ENCODE data around the gene MMP24. TPM values are rescaled to one million over a fixed set of nuclear protein-coding genes. Genes with fewer than 3 reads are reported as not detected.

MMP24 gene
- total RNA-seq, 1 donor from 2014 or later: 1.9 TPM

DNA sequence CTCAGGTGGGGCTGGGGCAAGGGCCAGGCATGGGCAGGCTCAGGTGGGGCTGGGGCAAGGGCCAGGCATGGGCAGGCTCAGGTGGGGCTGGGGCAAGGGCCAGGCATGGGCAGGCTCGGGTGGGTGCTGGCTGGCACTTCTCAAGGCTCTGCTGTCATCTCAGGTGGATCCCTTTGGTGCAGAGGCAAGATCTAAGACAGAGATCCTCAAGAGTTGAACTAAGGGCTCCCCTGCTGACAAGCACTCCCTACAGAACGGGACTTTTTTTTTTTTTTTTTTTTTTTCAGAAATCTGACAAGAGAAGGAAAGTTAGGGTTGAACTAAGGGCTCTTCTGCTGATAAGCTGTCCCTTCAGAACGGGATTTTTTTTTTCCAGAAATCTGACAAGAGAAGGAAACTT, 26.5 kb downstream of the MMP24 start:
- Histone ChIP-seq H3K4me3 (no peak overlapping the region), H3K27me3 (no peaks in the 10 kb centered on the region), H3K9me3 (ENCODE audit: low read depth) (no peaks in the 10 kb centered on the region), H4K20me1 (ENCODE audit: low read depth) (no peaks in the 10 kb centered on the region), H3K4me2 (no peak overlapping the region), H3K27ac (no peak overlapping the region), H3K9ac (no peak overlapping the region), H3F3A (ENCODE audit: low read depth) (no peaks in the 10 kb centered on the region), H3K4me1 (peaks cover 3% of the 10 kb centered on the region), H3K36me3 (no peaks in the 10 kb centered on the region), H3K79me2 (ENCODE audit: low read depth) (no peaks in the 10 kb centered on the region), H2AFZ (replicated peaks) (no peak overlapping the region)
- TF ChIP-seq, protein P1, sequence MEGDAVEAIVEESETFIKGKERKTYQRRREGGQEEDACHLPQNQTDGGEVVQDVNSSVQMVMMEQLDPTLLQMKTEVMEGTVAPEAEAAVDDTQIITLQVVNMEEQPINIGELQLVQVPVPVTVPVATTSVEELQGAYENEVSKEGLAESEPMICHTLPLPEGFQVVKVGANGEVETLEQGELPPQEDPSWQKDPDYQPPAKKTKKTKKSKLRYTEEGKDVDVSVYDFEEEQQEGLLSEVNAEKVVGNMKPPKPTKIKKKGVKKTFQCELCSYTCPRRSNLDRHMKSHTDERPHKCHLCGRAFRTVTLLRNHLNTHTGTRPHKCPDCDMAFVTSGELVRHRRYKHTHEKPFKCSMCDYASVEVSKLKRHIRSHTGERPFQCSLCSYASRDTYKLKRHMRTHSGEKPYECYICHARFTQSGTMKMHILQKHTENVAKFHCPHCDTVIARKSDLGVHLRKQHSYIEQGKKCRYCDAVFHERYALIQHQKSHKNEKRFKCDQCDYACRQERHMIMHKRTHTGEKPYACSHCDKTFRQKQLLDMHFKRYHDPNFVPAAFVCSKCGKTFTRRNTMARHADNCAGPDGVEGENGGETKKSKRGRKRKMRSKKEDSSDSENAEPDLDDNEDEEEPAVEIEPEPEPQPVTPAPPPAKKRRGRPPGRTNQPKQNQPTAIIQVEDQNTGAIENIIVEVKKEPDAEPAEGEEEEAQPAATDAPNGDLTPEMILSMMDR (IDR thresholded peaks at IDR 0.05): no peak
- TF ChIP-seq EZH2 (IDR thresholded peaks at IDR 0.05) (no peak), EZH2phosphoT487 (IDR thresholded peaks at IDR 0.05) (no peak)
- Mint-ChIP-seq H3K4me1 (peaks cover 6% of the 10 kb centered on the region), H3K4me3 (no peak overlapping the region), H3K27ac (no peak overlapping the region), H3K36me3 (no peaks in the 10 kb centered on the region), H3K27me3 (ENCODE audit: insufficient read depth, low read depth) (peaks cover 2% of the 10 kb centered on the region), H3K9me3 (no peaks in the 10 kb centered on the region)
- DNase-seq (ENCODE audit: low spot score): no peak

DNA sequence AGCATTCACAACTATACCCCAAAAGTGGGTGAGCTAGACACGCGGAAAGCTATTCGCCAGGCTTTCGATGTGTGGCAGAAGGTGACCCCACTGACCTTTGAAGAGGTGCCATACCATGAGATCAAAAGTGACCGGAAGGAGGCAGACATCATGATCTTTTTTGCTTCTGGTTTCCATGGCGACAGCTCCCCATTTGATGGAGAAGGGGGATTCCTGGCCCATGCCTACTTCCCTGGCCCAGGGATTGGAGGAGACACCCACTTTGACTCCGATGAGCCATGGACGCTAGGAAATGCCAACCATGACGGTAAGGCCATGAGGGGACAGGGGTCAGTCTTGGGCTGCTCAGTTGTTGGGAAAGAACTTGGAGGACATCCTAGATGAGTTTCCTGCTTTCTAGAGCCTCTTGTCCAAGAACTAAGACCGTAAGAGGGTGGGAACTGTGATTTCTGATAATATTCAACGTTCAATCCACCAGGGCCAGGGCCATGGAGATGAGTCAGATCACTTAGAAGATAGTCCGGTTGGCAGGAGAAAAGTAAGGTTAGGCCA, 28.0 kb downstream of the MMP24 start:
- H3K4me3 Mint-ChIP-seq: no peak overlapping the region
- no peaks in the 10 kb centered on the region for H3K79me2 ChIP-seq (ENCODE audit: low read depth)
- H3K4me1 ChIP-seq: peaks cover 9% of the 10 kb centered on the region
- no peak for TF ChIP-seq EZH2 (IDR thresholded peaks at IDR 0.05)
- no peak for TF ChIP-seq EZH2phosphoT487 (IDR thresholded peaks at IDR 0.05)
- TF ChIP-seq, protein P1 (IDR thresholded peaks at IDR 0.05): no peak
- H3K36me3 Mint-ChIP-seq: no peaks in the 10 kb centered on the region
- no peak overlapping the region for H3K27ac ChIP-seq
- DNase-seq (ENCODE audit: low spot score): no peak
- peaks cover 4% of the 10 kb centered on the region for H3F3A ChIP-seq (ENCODE audit: low read depth)
- no peaks in the 10 kb centered on the region for H3K27me3 ChIP-seq
- H3K4me1 Mint-ChIP-seq: peaks cover 7% of the 10 kb centered on the region
- no peaks in the 10 kb centered on the region for H4K20me1 ChIP-seq (ENCODE audit: low read depth)
- H3K4me2 ChIP-seq: no peak overlapping the region
- H3K27ac Mint-ChIP-seq: no peak overlapping the region
- H2AFZ ChIP-seq (replicated peaks): no peak overlapping the region
- H3K4me3 ChIP-seq: no peak overlapping the region
- no peaks in the 10 kb centered on the region for H3K9me3 ChIP-seq (ENCODE audit: low read depth)
- no peaks in the 10 kb centered on the region for H3K36me3 ChIP-seq
- no peak overlapping the region for H3K9ac ChIP-seq
- H3K27me3 Mint-ChIP-seq (ENCODE audit: insufficient read depth, low read depth): peaks cover 2% of the 10 kb centered on the region
- no peaks in the 10 kb centered on the region for H3K9me3 Mint-ChIP-seq

DNA sequence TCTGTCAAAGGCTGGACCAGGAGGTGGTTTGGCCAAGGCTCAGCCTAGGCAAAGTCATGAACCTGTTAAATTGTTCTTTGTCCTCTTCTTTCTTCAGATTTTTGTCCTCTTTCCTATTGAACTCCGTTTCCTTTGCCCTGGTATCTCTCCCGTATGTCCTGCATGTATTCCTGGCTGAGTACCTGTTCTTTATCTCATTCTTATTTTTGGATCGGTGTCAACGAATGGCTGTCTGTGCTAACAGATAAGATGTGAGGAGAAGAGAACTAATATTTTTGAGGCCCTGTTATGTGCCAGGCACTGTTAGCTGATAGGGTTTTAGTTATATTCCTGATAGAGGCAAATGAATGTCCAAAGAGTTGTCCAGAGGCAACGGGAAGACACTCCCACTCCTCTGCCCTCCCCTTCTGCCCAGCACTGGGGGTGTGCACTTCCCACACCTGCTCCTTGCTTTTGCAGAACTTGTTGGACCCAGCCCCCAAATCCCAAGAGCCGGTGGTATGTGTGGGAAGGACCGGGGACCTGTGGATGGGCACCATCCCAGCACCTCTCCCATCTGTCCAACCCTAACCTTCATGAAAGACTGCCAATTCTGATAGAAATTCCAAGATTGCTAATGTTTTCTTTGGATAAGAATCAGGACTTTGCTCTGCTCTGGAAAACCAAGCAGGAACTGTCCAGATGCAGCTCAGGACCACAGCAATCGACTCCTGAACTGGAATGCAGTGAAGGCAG, 30.9 kb downstream of the MMP24 start:
- Histone ChIP-seq H2AFZ (replicated peaks) (no peak overlapping the region), H3K27ac (no peak overlapping the region), H3K27me3 (no peaks in the 10 kb centered on the region), H3K4me1 (peaks cover 33% of the 10 kb centered on the region), H3F3A (ENCODE audit: low read depth) (peaks cover 31% of the 10 kb centered on the region), H3K9ac (no peak overlapping the region), H3K79me2 (ENCODE audit: low read depth) (no peaks in the 10 kb centered on the region), H3K36me3 (no peaks in the 10 kb centered on the region), H3K4me3 (no peak overlapping the region), H3K4me2 (no peak overlapping the region), H3K9me3 (ENCODE audit: low read depth) (no peaks in the 10 kb centered on the region), H4K20me1 (ENCODE audit: low read depth) (no peaks in the 10 kb centered on the region)
- DNase-seq (ENCODE audit: low spot score): no peak
- Mint-ChIP-seq H3K27ac (no peak overlapping the region), H3K4me1 (peaks cover 13% of the 10 kb centered on the region), H3K4me3 (no peak overlapping the region), H3K36me3 (no peaks in the 10 kb centered on the region), H3K27me3 (ENCODE audit: insufficient read depth, low read depth) (peaks cover 5% of the 10 kb centered on the region), H3K9me3 (no peaks in the 10 kb centered on the region)
- TF ChIP-seq EZH2phosphoT487 (IDR thresholded peaks at IDR 0.05) (no peak), EZH2 (IDR thresholded peaks at IDR 0.05) (no peak)
- TF ChIP-seq, protein P1 (IDR thresholded peaks at IDR 0.05): no peak

All from neural progenitor cell (in vitro differentiated cells).